ENCODE measurements around the gene CES4A.
"Not testable (repeated sequence)": the region's sequence is repeated elsewhere in the genome, so short reads cannot be mapped to it uniquely, and the experiment has no call there.

The CES4A gene

GRCh38 chr16:67035364-67035763 is 47.0 kb downstream of the CES4A start:
- TF ChIP-seq CTCF (IDR thresholded peaks at IDR 0.05; ENCODE audit: extremely low read depth, missing control alignments) = no peak
- DNase-seq (ENCODE audit: low spot score) = no peak

GRCh38 chr16:67036323-67036741 is 47.9 kb downstream of the CES4A start:
- DNase-seq (ENCODE audit: low spot score) = no peak
- no peak for TF ChIP-seq CTCF (IDR thresholded peaks at IDR 0.05; ENCODE audit: extremely low read depth, missing control alignments)

- TF ChIP-seq CTCF (IDR thresholded peaks at IDR 0.05; ENCODE audit: extremely low read depth, missing control alignments) = no peak
- DNase-seq (ENCODE audit: low spot score) = no peak
Observed at GRCh38 chr16:67039260-67040020, 51.1 kb downstream of the CES4A start.

- DNase-seq (ENCODE audit: low spot score) = no peak
- TF ChIP-seq CTCF (IDR thresholded peaks at IDR 0.05; ENCODE audit: extremely low read depth, missing control alignments) = no peak
Observed at GRCh38 chr16:67040166-67040565, 51.8 kb downstream of the CES4A start.

- no peak for DNase-seq (ENCODE audit: low spot score)
Observed at GRCh38 chr16:67040906-67041305, 52.5 kb downstream of the CES4A start.

GRCh38 chr16:67041520-67041919 is 53.1 kb downstream of the CES4A start:
- DNase-seq (ENCODE audit: low spot score) = not testable (repeated sequence)

More at GRCh38 chr16:67040906-67041305, 52.5 kb downstream of the CES4A start:
- TF ChIP-seq CTCF (IDR thresholded peaks at IDR 0.05; ENCODE audit: extremely low read depth, missing control alignments) = no peak

- DNase-seq (ENCODE audit: low spot score) = no peak
- no peak for TF ChIP-seq CTCF (IDR thresholded peaks at IDR 0.05; ENCODE audit: extremely low read depth, missing control alignments)
Observed at GRCh38 chr16:67043420-67043819, 55.0 kb downstream of the CES4A start.

GRCh38 chr16:67050796-67051195 is 62.4 kb downstream of the CES4A start:
- no peak for TF ChIP-seq CTCF (IDR thresholded peaks at IDR 0.05; ENCODE audit: extremely low read depth, missing control alignments)
- no peak for DNase-seq (ENCODE audit: low spot score)

All from GM20000 (cell line).